Subcutaneous preadipocyte (primary cell): Measurements from ENCODE around the gene HTR1A. TPM values are rescaled to one million over a fixed set of nuclear protein-coding genes. Genes with fewer than 3 reads are reported as not detected.

Experiments used
- total RNA-seq: library from RNA; depleted of rRNA; stranded (reverse); fragments of >200 nt; gene quantifications from 2 replicates; pipeline ENCODE4 v1.2.3, GENCODE V29; 2012

Gene HTR1A
- total RNA-seq, result not detected in 2 replicates

GRCh38 chr5:63962279-63962678 lies at the start of gene HTR1A:
Gene HTR1A, minus strand, starts transcription at chr5:63962445. Its CDS starts 726 bp downstream, at chr5:63961719.

Other genes starting within 250 kb of the HTR1A start
- gene RNF180, start 203.4 kb upstream of the HTR1A start, total RNA-seq, result 0.37 and 0.59 TPM in 2 replicates